K562 (cell line): ENCODE measurements around the gene RNASE8. TPM values are rescaled to one million over a fixed set of nuclear protein-coding genes. Genes with fewer than 3 reads are reported as not detected.

Source experiments
- ARNT ChIP-seq, 2 experiments: fragments of 450-650 bp; IDR thresholded peaks; 2 replicates each; pipeline ENCODE4 v1.6.1; 2016; ENCODE audit warnings: mild to moderate bottlenecking in 1 of 2
- ASH1L ChIP-seq: fragments of 450-650 bp; IDR thresholded peaks from 2 replicates; pipeline ENCODE4 v1.6.1; 2018; ENCODE audit warnings: borderline replicate concordance, mild to moderate bottlenecking, low read depth; ENCODE audit not compliant: partially characterized antibody
- BHLHE40 ChIP-seq: IDR thresholded peaks from 2 replicates; pipeline ENCODE4 v1.6.1; 2011; ENCODE audit warnings: low read length, improper control_type of control experiment
- CTBP1 ChIP-seq: fragments of 450-650 bp; IDR thresholded peaks from 2 replicates; pipeline ENCODE4 v1.6.1; 2016; ENCODE audit warnings: borderline replicate concordance
- FOXP4 ChIP-seq: sonication (generic); formaldehyde crosslinking; IDR thresholded peaks from 2 replicates; pipeline ENCODE4 v1.8.0; 2022; ENCODE audit warnings: mild to moderate bottlenecking, missing genetic modification reagents, borderline replicate concordance
- HMG20B ChIP-seq: fragments of 250-450 bp; sonication (Bioruptor Pico); IDR thresholded peaks from 2 replicates; pipeline ENCODE4 v1.5.0; 2021; ENCODE audit warnings: mild to moderate bottlenecking
- JUND ChIP-seq, 2 experiments: IDR thresholded peaks; 2 replicates in 1 of 2; 3 replicates in 1 of 2; pipeline ENCODE4 v1.6.1; 2011; ENCODE audit warnings: borderline replicate concordance in 2 of 2, low read depth in 2 of 2, low read length in 2 of 2, improper control_type of control experiment in 1 of 2, missing biosample characterization in 1 of 2, missing genetic modification characterization in 1 of 2, missing genetic modification reagents in 1 of 2
- MEF2A ChIP-seq: IDR thresholded peaks from 2 replicates; pipeline ENCODE4 v1.6.1; 2011; ENCODE audit warnings: low read depth, mild to moderate bottlenecking, low read length, moderate library complexity; ENCODE audit not compliant: control insufficient read depth
- MXD1 ChIP-seq: fragments of 250-450 bp; sonication (Bioruptor Pico); IDR thresholded peaks from 2 replicates; pipeline ENCODE4 v1.8.0; 2021; ENCODE audit warnings: borderline replicate concordance, mild to moderate bottlenecking, moderate library complexity; ENCODE audit not compliant: poor library complexity, severe bottlenecking
- NCOR1 ChIP-seq: fragments of 450-650 bp; IDR thresholded peaks from 2 replicates; pipeline ENCODE4 v1.6.1; 2016; ENCODE audit warnings: mild to moderate bottlenecking, moderate library complexity
- NR2C2 ChIP-seq, 2 experiments: fragments of 200-800 bp in 1 of 2; sonication (Bioruptor generic) in 1 of 2; sonication (generic) in 1 of 2; formaldehyde crosslinking in 1 of 2; IDR thresholded peaks; 2 replicates each; pipeline versions ENCODE4 v1.6.1 to v1.8.0; 2016 to 2022; ENCODE audit warnings: mild to moderate bottlenecking in 1 of 2, missing compliant biosample characterization in 1 of 2, missing genetic modification characterization in 1 of 2, missing genetic modification reagents in 1 of 2
- RBM39 ChIP-seq: fragments of 200-400 bp; formaldehyde crosslinking; optimal IDR thresholded peaks from 2 replicates; pipeline ENCODE3; 2018; ENCODE audit warnings: low read depth, low read length
- ZNF282 ChIP-seq: sonication (generic); formaldehyde crosslinking; IDR thresholded peaks from 2 replicates; pipeline ENCODE4 v1.8.1; 2023; ENCODE audit warnings: missing genetic modification reagents
- polyA plus RNA-seq, 8 experiments: library from polyadenylated mRNA; depleted of rRNA in 4 of 8; stranded (reverse) in 5 of 8; unstranded in 3 of 8; fragments of >200 nt; fragmentation: Nextera tagmentation in 2 of 8; fragmentation: Illumina TruSeq in 1 of 8; extraction: Ambion mirVana in 2 of 8; extraction: Trizol in 1 of 8; gene quantifications; 2 replicates each; pipeline versions ENCODE4 v1.2.1 to v1.2.3, GENCODE V29; 2011 to 2014; ENCODE audit warnings: inconsistent platforms in 1 of 8, missing spikeins in 1 of 8
- total RNA-seq, 7 experiments: library from RNA; depleted of rRNA in 6 of 7; stranded (reverse); fragments of >200 nt in 6 of 7; fragmentation: Illumina TruSeq in 2 of 7; extraction: Trizol in 2 of 7; gene quantifications; 2 replicates each; pipeline versions ENCODE4 v1.2.1 to v1.2.3, GENCODE V29; 2011 to 2021; ENCODE audit warnings: low replicate concordance in 1 of 7
- TF ChIP-seq, protein P1 (sequence below), 2 experiments: fragments of 450-650 bp in 1 of 2; sonication (generic) in 1 of 2; formaldehyde crosslinking; conservative IDR thresholded peaks; 2 replicates each; pipeline versions ENCODE4 v1.4.0 to v1.8.1; 2020 to 2022; ENCODE audit warnings: mild to moderate bottlenecking in 1 of 2, missing genetic modification reagents in 1 of 2
- TF ChIP-seq, protein P2 (sequence below): fragments of 200-800 bp; sonication (Bioruptor generic); IDR thresholded peaks from 2 replicates; pipeline ENCODE4 v1.6.1; 2017; ENCODE audit warnings: missing genetic modification characterization, missing compliant biosample characterization
- TF ChIP-seq, protein P3 (sequence below): sonication (generic); formaldehyde crosslinking; IDR thresholded peaks from 2 replicates; pipeline ENCODE4 v1.8.1; 2022; ENCODE audit warnings: missing genetic modification reagents

Gene RNASE8
- total and polyA plus RNA-seq, 9 of the 15 experiments (the other 6 are each of a cell fraction or from before 2014, with no cell fraction given), result not detected

DNA sequence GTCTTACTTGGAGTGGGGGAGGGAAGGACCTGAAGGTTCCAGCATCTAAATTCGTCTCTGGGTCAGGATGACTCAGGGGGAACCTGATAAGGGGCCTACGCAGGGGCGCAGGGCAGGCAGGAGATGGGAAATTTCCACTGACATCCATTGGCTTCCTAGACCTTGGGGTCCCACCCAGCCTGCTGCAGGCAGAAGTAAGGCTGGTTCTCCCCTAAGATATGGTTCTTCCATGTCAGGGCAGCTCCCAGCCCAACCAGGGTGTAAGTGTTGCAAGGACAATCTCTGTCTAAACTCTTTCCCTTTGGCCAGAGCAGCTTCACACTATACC, 30.7 kb upstream of the RNASE8 start (continued):
- TF ChIP-seq ASH1L (no peak), HMG20B (CRISPR knock-in tag) (no peak), CTBP1 (peak; percentile 44; the same call in 1 of the 2 replicates), ZNF282 (CRISPR knock-in tag) (no peak), MEF2A (peak; percentile 63), FOXP4 (no peak), RBM39 (no peak), JUND (IDR thresholded peaks at IDR 0.05; ENCODE audit: borderline replicate concordance, low read depth, low read length) (peak; percentile 90), JUND (tag; IDR thresholded peaks at IDR 0.05; ENCODE audit: borderline replicate concordance, low read depth, low read length) (peak; percentile 79; the same call in 2 of the 3 replicates), NCOR1 (no peak; the same call in 1 of the 2 replicates), BHLHE40 (no peak), NR2C2 (CRISPR knock-in tag; IDR thresholded peaks at IDR 0.05) (no peak), NR2C2 (tag; IDR thresholded peaks at IDR 0.05) (no peak), MXD1 (no peak), ARNT (IDR thresholded peaks at IDR 0.05) (no peak)
- TF ChIP-seq, protein P1, sequence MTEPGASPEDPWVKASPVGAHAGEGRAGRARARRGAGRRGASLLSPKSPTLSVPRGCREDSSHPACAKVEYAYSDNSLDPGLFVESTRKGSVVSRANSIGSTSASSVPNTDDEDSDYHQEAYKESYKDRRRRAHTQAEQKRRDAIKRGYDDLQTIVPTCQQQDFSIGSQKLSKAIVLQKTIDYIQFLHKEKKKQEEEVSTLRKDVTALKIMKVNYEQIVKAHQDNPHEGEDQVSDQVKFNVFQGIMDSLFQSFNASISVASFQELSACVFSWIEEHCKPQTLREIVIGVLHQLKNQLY (CRISPR knock-in tag; conservative IDR thresholded peaks at IDR 0.05), result no peak
- TF ChIP-seq, protein P2, sequence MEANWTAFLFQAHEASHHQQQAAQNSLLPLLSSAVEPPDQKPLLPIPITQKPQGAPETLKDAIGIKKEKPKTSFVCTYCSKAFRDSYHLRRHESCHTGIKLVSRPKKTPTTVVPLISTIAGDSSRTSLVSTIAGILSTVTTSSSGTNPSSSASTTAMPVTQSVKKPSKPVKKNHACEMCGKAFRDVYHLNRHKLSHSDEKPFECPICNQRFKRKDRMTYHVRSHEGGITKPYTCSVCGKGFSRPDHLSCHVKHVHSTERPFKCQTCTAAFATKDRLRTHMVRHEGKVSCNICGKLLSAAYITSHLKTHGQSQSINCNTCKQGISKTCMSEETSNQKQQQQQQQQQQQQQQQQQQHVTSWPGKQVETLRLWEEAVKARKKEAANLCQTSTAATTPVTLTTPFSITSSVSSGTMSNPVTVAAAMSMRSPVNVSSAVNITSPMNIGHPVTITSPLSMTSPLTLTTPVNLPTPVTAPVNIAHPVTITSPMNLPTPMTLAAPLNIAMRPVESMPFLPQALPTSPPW, result peak; percentile 39; the same call in 1 of the 2 replicates
- TF ChIP-seq, protein P3, sequence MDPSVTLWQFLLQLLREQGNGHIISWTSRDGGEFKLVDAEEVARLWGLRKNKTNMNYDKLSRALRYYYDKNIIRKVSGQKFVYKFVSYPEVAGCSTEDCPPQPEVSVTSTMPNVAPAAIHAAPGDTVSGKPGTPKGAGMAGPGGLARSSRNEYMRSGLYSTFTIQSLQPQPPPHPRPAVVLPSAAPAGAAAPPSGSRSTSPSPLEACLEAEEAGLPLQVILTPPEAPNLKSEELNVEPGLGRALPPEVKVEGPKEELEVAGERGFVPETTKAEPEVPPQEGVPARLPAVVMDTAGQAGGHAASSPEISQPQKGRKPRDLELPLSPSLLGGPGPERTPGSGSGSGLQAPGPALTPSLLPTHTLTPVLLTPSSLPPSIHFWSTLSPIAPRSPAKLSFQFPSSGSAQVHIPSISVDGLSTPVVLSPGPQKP (CRISPR knock-in tag), result no peak
